ENCODE data around the gene BAIAP2.

DNA sequence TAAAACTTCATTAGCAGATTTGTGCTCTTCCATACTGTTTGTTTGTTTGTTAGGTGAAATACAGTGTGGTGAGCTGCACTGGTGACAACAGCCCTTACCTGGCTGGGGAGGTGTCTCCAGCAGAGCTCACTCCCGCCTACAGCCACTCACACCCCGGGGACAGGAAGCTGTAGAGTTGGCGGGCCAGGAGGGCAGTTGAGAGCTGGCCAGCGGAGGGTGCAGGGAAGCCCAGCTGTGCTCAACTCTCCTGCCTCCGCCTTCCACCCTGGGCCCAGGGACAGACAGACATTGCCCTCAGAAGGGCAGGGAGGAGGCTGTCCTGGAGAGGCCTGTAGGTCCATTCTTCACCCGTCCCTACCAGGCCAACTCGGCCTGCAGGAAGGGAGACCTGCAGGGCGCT is 81.8 kb downstream of the BAIAP2 start:
- TF ChIP-seq, protein P1, sequence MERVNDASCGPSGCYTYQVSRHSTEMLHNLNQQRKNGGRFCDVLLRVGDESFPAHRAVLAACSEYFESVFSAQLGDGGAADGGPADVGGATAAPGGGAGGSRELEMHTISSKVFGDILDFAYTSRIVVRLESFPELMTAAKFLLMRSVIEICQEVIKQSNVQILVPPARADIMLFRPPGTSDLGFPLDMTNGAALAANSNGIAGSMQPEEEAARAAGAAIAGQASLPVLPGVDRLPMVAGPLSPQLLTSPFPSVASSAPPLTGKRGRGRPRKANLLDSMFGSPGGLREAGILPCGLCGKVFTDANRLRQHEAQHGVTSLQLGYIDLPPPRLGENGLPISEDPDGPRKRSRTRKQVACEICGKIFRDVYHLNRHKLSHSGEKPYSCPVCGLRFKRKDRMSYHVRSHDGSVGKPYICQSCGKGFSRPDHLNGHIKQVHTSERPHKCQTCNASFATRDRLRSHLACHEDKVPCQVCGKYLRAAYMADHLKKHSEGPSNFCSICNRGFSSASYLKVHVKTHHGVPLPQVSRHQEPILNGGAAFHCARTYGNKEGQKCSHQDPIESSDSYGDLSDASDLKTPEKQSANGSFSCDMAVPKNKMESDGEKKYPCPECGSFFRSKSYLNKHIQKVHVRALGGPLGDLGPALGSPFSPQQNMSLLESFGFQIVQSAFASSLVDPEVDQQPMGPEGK (CRISPR knock-in tag; IDR thresholded peaks at IDR 0.05; ENCODE audit: borderline replicate concordance), result no peak
- TF ChIP-seq ZFP3 (CRISPR knock-in tag; IDR thresholded peaks at IDR 0.05) (no peak), ISL1 (CRISPR knock-in tag; IDR thresholded peaks at IDR 0.05) (no peak), TCF4 (CRISPR knock-in tag; IDR thresholded peaks at IDR 0.05; ENCODE audit: borderline replicate concordance) (no peak), ZNF565 (CRISPR knock-in tag; conservative IDR thresholded peaks at IDR 0.05; ENCODE audit: low read depth) (no peak), RARB (CRISPR knock-in tag; IDR thresholded peaks at IDR 0.05) (no peak), TOX (CRISPR knock-in tag; IDR thresholded peaks at IDR 0.05; ENCODE audit: borderline replicate concordance) (no peak), CSDC2 (CRISPR knock-in tag; IDR thresholded peaks at IDR 0.05) (no peak), PPARA (CRISPR knock-in tag; IDR thresholded peaks at IDR 0.05; ENCODE audit: borderline replicate concordance) (no peak), ARNTL (CRISPR knock-in tag; IDR thresholded peaks at IDR 0.05; ENCODE audit: borderline replicate concordance, low read depth) (no peak), SNAI2 (CRISPR knock-in tag; IDR thresholded peaks at IDR 0.05) (no peak), BACH2 (CRISPR knock-in tag; IDR thresholded peaks at IDR 0.05; ENCODE audit: borderline replicate concordance) (no peak), GLIS3 (CRISPR knock-in tag; IDR thresholded peaks at IDR 0.05) (no peak)
- TF ChIP-seq, protein P2, sequence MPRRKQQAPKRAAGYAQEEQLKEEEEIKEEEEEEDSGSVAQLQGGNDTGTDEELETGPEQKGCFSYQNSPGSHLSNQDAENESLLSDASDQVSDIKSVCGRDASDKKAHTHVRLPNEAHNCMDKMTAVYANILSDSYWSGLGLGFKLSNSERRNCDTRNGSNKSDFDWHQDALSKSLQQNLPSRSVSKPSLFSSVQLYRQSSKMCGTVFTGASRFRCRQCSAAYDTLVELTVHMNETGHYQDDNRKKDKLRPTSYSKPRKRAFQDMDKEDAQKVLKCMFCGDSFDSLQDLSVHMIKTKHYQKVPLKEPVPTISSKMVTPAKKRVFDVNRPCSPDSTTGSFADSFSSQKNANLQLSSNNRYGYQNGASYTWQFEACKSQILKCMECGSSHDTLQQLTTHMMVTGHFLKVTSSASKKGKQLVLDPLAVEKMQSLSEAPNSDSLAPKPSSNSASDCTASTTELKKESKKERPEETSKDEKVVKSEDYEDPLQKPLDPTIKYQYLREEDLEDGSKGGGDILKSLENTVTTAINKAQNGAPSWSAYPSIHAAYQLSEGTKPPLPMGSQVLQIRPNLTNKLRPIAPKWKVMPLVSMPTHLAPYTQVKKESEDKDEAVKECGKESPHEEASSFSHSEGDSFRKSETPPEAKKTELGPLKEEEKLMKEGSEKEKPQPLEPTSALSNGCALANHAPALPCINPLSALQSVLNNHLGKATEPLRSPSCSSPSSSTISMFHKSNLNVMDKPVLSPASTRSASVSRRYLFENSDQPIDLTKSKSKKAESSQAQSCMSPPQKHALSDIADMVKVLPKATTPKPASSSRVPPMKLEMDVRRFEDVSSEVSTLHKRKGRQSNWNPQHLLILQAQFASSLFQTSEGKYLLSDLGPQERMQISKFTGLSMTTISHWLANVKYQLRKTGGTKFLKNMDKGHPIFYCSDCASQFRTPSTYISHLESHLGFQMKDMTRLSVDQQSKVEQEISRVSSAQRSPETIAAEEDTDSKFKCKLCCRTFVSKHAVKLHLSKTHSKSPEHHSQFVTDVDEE (CRISPR knock-in tag; IDR thresholded peaks at IDR 0.05), result no peak
